Liver (tissue), 3 donors: Measurements from ENCODE around the gene PDLIM1.

ENCODE experiments used
- ATF3 ChIP-seq: IDR thresholded peaks from 2 replicates; pipeline ENCODE4 v1.6.1; 2016; ENCODE audit warnings: antibody characterized with exemption
- CTCF ChIP-seq: fragments of 150-350 bp; IDR thresholded peaks from 2 replicates; pipeline ENCODE4 v1.5.1; 2017; ENCODE audit warnings: improper control_type of control experiment, low read depth, low read length; ENCODE audit not compliant: missing input control
- EGR1 ChIP-seq, 2 donors: IDR thresholded peaks; 2 replicates each; pipeline ENCODE4 v1.6.1; 2016 to 2018; ENCODE audit warnings: antibody characterized with exemption in 2 of 2, low read depth in 2 of 2
- FOXA1 ChIP-seq: IDR thresholded peaks from 2 replicates; pipeline ENCODE4 v1.6.1; 2016; ENCODE audit warnings: antibody characterized with exemption
- GABPA ChIP-seq, 2 donors: IDR thresholded peaks in 1 of 2; conservative IDR thresholded peaks in 1 of 2; 2 replicates each; pipeline ENCODE4 v1.6.1; 2016; ENCODE audit warnings: antibody characterized with exemption in 2 of 2, mild to moderate bottlenecking in 1 of 2, moderate library complexity in 1 of 2
- JUND ChIP-seq, 2 donors: IDR thresholded peaks; 2 replicates each; pipeline ENCODE4 v1.6.1; 2016; ENCODE audit warnings: antibody characterized with exemption in 2 of 2
- MAX ChIP-seq: IDR thresholded peaks from 2 replicates; pipeline ENCODE4 v1.6.1; 2016; ENCODE audit warnings: antibody characterized with exemption
- RAD21 ChIP-seq, 2 donors: IDR thresholded peaks; 2 replicates each; pipeline ENCODE4 v1.6.1; 2016; ENCODE audit warnings: antibody characterized with exemption in 2 of 2, mild to moderate bottlenecking in 2 of 2
- RXRA ChIP-seq, 2 donors: IDR thresholded peaks; 2 replicates each; pipeline ENCODE4 v1.6.1; 2017 to 2018; ENCODE audit warnings: antibody characterized with exemption in 2 of 2, mild to moderate bottlenecking in 1 of 2
- SP1 ChIP-seq: IDR thresholded peaks from 2 replicates; pipeline ENCODE4 v1.6.1; 2018; ENCODE audit warnings: antibody characterized with exemption, mild to moderate bottlenecking
- TAF1 ChIP-seq: conservative IDR thresholded peaks from 2 replicates; pipeline ENCODE4 v1.6.1; 2016; ENCODE audit warnings: antibody characterized with exemption, mild to moderate bottlenecking
- YY1 ChIP-seq: IDR thresholded peaks from 2 replicates; pipeline ENCODE4 v1.6.1; 2016; ENCODE audit warnings: antibody characterized with exemption, mild to moderate bottlenecking
- TF ChIP-seq, protein P1 (sequence below): IDR thresholded peaks from 2 replicates; pipeline ENCODE4 v1.6.1; 2016; ENCODE audit warnings: antibody characterized with exemption, mild to moderate bottlenecking
- donor health status: healthy.
- donor health status: healthy.

GRCh38 chr10:95235676-95236067 is 55.1 kb downstream of the PDLIM1 start:
- TF ChIP-seq CTCF = no peak
- TF ChIP-seq EGR1 (IDR thresholded peaks at IDR 0.05; ENCODE audit: low read depth in 2 of 2) = no peak
- TF ChIP-seq RXRA (IDR thresholded peaks at IDR 0.05) = no peak
- no peak for TF ChIP-seq FOXA1
- no peak for TF ChIP-seq ATF3
- no peak for TF ChIP-seq RAD21 (IDR thresholded peaks at IDR 0.05)
- TF ChIP-seq, protein P1, sequence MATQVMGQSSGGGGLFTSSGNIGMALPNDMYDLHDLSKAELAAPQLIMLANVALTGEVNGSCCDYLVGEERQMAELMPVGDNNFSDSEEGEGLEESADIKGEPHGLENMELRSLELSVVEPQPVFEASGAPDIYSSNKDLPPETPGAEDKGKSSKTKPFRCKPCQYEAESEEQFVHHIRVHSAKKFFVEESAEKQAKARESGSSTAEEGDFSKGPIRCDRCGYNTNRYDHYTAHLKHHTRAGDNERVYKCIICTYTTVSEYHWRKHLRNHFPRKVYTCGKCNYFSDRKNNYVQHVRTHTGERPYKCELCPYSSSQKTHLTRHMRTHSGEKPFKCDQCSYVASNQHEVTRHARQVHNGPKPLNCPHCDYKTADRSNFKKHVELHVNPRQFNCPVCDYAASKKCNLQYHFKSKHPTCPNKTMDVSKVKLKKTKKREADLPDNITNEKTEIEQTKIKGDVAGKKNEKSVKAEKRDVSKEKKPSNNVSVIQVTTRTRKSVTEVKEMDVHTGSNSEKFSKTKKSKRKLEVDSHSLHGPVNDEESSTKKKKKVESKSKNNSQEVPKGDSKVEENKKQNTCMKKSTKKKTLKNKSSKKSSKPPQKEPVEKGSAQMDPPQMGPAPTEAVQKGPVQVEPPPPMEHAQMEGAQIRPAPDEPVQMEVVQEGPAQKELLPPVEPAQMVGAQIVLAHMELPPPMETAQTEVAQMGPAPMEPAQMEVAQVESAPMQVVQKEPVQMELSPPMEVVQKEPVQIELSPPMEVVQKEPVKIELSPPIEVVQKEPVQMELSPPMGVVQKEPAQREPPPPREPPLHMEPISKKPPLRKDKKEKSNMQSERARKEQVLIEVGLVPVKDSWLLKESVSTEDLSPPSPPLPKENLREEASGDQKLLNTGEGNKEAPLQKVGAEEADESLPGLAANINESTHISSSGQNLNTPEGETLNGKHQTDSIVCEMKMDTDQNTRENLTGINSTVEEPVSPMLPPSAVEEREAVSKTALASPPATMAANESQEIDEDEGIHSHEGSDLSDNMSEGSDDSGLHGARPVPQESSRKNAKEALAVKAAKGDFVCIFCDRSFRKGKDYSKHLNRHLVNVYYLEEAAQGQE = no peak
- TF ChIP-seq MAX = no peak
- TF ChIP-seq SP1 = no peak
- TF ChIP-seq TAF1 = no peak
- TF ChIP-seq JUND (IDR thresholded peaks at IDR 0.05) = no peak
- TF ChIP-seq GABPA (IDR thresholded peaks at IDR 0.05 in 1 of 2, conservative IDR thresholded peaks at IDR 0.05 in 1 of 2) = no peak
- no peak for TF ChIP-seq YY1
